H9 (cell line): Measurements from ENCODE around the gene POLR2J. TPM values are rescaled to one million over a fixed set of nuclear protein-coding genes. Genes with fewer than 3 reads are reported as not detected.
A peak's percentile ranks its signal among the peaks of the same experiment; 100 is the strongest.

Source experiments
- DNase-seq: peaks from one replicate; pipeline ENCODE4 v3.0.0-alpha.2; 2017
- H2AFZ ChIP-seq: one replicate; pipeline ENCODE4 v1.6.1; 2013; ENCODE audit warnings: mild to moderate bottlenecking, low read length, control low read depth, moderate library complexity
- H2AK5ac ChIP-seq: 2 replicates; pipeline ENCODE4 v1.6.1; 2013; ENCODE audit warnings: low read length, control low read depth, mixed read lengths; ENCODE audit not compliant: insufficient read length
- H2BK120ac ChIP-seq: one replicate; pipeline ENCODE4 v1.6.1; 2013; ENCODE audit warnings: low read depth, mild to moderate bottlenecking, low read length, control low read depth, inconsistent platforms; ENCODE audit not compliant: poor library complexity, severe bottlenecking
- H2BK12ac ChIP-seq: 2 replicates; pipeline ENCODE4 v1.6.1; 2013; ENCODE audit warnings: low read length, control low read depth, mixed read lengths, low read depth; ENCODE audit not compliant: insufficient read length
- H2BK15ac ChIP-seq: 2 replicates; pipeline ENCODE4 v1.6.1; 2013; ENCODE audit warnings: low read depth, low read length, control low read depth
- H2BK20ac ChIP-seq: one replicate; pipeline ENCODE4 v1.6.1; 2013; ENCODE audit warnings: low read depth, mild to moderate bottlenecking, low read length, control low read depth, inconsistent platforms; ENCODE audit not compliant: poor library complexity, severe bottlenecking
- H2BK5ac ChIP-seq: 2 replicates; pipeline ENCODE4 v1.6.1; 2013; ENCODE audit warnings: low read length, control low read depth, mixed read lengths; ENCODE audit not compliant: insufficient read length
- H3K14ac ChIP-seq: 2 replicates; pipeline ENCODE4 v1.6.1; 2013; ENCODE audit warnings: low read length, control low read depth; ENCODE audit not compliant: insufficient read depth
- H3K18ac ChIP-seq: 2 replicates; pipeline ENCODE4 v1.6.1; 2013; ENCODE audit warnings: low read depth, mild to moderate bottlenecking, mixed read lengths, low read length, control low read depth; ENCODE audit not compliant: insufficient read length
- H3K23ac ChIP-seq: 2 replicates; pipeline ENCODE4 v1.6.1; 2013; ENCODE audit warnings: low read length, control low read depth, mixed read lengths, low read depth; ENCODE audit not compliant: insufficient read length
- H3K23me2 ChIP-seq: 2 replicates; pipeline ENCODE4 v1.6.1; 2013; ENCODE audit warnings: low read depth, mild to moderate bottlenecking, mixed read lengths, low read length, control low read depth; ENCODE audit not compliant: insufficient read length, poor library complexity, severe bottlenecking
- H3K27ac ChIP-seq: 2 replicates; pipeline ENCODE4 v1.5.1; 2013; ENCODE audit warnings: low read length, control low read depth, mixed read lengths, low read depth; ENCODE audit not compliant: insufficient read length
- H3K27me3 ChIP-seq: 2 replicates; pipeline ENCODE4 v1.6.1; 2013; ENCODE audit warnings: low read length, control low read depth, inconsistent platforms; ENCODE audit not compliant: insufficient read depth
- H3K4ac ChIP-seq: 2 replicates; pipeline ENCODE4 v1.6.1; 2013; ENCODE audit warnings: low read depth, mild to moderate bottlenecking, control low read depth, inconsistent platforms, low read length, moderate library complexity
- H3K4me1 ChIP-seq: 2 replicates; pipeline ENCODE4 v1.6.1; 2013; ENCODE audit warnings: low read length, control low read depth, inconsistent platforms; ENCODE audit not compliant: insufficient read depth
- H3K4me2 ChIP-seq: 2 replicates; pipeline ENCODE4 v1.6.1; 2013; ENCODE audit warnings: low read length, control low read depth, mixed read lengths; ENCODE audit not compliant: insufficient read length, insufficient read depth
- H3K56ac ChIP-seq: 2 replicates; pipeline ENCODE4 v1.6.1; 2013; ENCODE audit warnings: low read depth, mild to moderate bottlenecking, mixed read lengths, low read length, control low read depth; ENCODE audit not compliant: insufficient read length
- H3K79me1 ChIP-seq: 2 replicates; pipeline ENCODE4 v1.6.1; 2013; ENCODE audit warnings: low read depth, mild to moderate bottlenecking, moderate library complexity, low read length, control low read depth, inconsistent platforms; ENCODE audit not compliant: insufficient read depth, poor library complexity, severe bottlenecking
- H3K79me2 ChIP-seq: 2 replicates; pipeline ENCODE4 v1.6.1; 2013; ENCODE audit warnings: low read length, control low read depth, inconsistent platforms; ENCODE audit not compliant: insufficient read depth
- H3K9ac ChIP-seq: 2 replicates; pipeline ENCODE4 v1.6.1; 2013; ENCODE audit warnings: low read length, control low read depth, mixed read lengths; ENCODE audit not compliant: insufficient read length; ENCODE audit errors: extremely low read depth
- H3K9me3 ChIP-seq: one replicate; pipeline ENCODE4 v1.6.1; 2013; ENCODE audit warnings: low read depth, low read length, inconsistent platforms; ENCODE audit not compliant: control insufficient read depth
- H3T11ph ChIP-seq: one replicate; pipeline ENCODE4 v1.6.1; 2013; ENCODE audit warnings: mild to moderate bottlenecking, low read length, control low read depth, inconsistent platforms
- H4K20me1 ChIP-seq: one replicate; pipeline ENCODE4 v1.6.1; 2013; ENCODE audit not compliant: control insufficient read depth, insufficient read length, insufficient read depth
- H4K5ac ChIP-seq: 2 replicates; pipeline ENCODE4 v1.6.1; 2013; ENCODE audit warnings: low read depth, mild to moderate bottlenecking, mixed read lengths, low read length, control low read depth; ENCODE audit not compliant: insufficient read length
- H4K8ac ChIP-seq: replicated peaks from 2 replicates; pipeline ENCODE4 v1.6.1; 2013; ENCODE audit warnings: low read length, control low read depth, mixed read lengths, low read depth; ENCODE audit not compliant: insufficient read length
- H4K91ac ChIP-seq: 2 replicates; pipeline ENCODE4 v1.6.1; 2013; ENCODE audit warnings: low read depth, mild to moderate bottlenecking, moderate library complexity, mixed read lengths, low read length, control low read depth; ENCODE audit not compliant: insufficient read length
- H3K27ac Mint-ChIP-seq, 3 experiments: 2 replicates in 2 of 3; 3 replicates in 1 of 3; pipeline ENCODE4 v1.8.0; 2020 to 2021; ENCODE audit warnings: mixed read lengths in 3 of 3, mild to moderate bottlenecking in 1 of 3, moderate library complexity in 1 of 3
- H3K27me3 Mint-ChIP-seq: 2 replicates; pipeline ENCODE4 v1.8.0; 2021; ENCODE audit warnings: low read depth, mild to moderate bottlenecking, moderate library complexity, mixed read lengths
- H3K36me3 Mint-ChIP-seq, 3 experiments: 2 replicates in 2 of 3; 3 replicates in 1 of 3; pipeline ENCODE4 v1.8.0; 2020 to 2021; ENCODE audit warnings: low read depth in 3 of 3, mixed read lengths in 3 of 3; ENCODE audit not compliant: insufficient read depth in 1 of 3
- H3K4me1 Mint-ChIP-seq, 2 experiments: 2 replicates each; pipeline ENCODE4 v1.8.0; 2020; ENCODE audit warnings: mixed read lengths in 2 of 2
- H3K4me3 Mint-ChIP-seq, 2 experiments: 2 replicates in 1 of 2; 3 replicates in 1 of 2; pipeline ENCODE4 v1.8.0; 2020 to 2021; ENCODE audit warnings: mild to moderate bottlenecking in 2 of 2, mixed read lengths in 2 of 2, moderate library complexity in 1 of 2
- H3K9me3 Mint-ChIP-seq, 2 experiments: 2 replicates in 1 of 2; 3 replicates in 1 of 2; pipeline ENCODE4 v1.8.0; 2020; ENCODE audit warnings: mild to moderate bottlenecking in 2 of 2, mixed read lengths in 2 of 2, moderate library complexity in 1 of 2
- WGBS: extraction: QIAGEN DNeasy Blood & Tissue Kit; methylation state at CpG from one replicate; pipeline ENCODE4 v1.1.7; 2013; ENCODE audit warnings: missing lambda C conversion rate, low lambda C conversion rate, mixed read lengths; ENCODE audit not compliant: insufficient read length; ENCODE audit errors: extremely low coverage; 5-methylcytosine and 5-hydroxymethylcytosine counted together
- total RNA-seq: library from RNA; stranded (reverse); gene quantifications from 2 replicates; pipeline ENCODE4 v1.2.1, GENCODE V29; 2021
- TF ChIP-seq, protein P1 (sequence below): fragments of 200-600 bp; sonication (generic); conservative IDR thresholded peaks from 3 replicates; pipeline ENCODE4 v1.8.0; 2021; ENCODE audit warnings: antibody characterized with exemption, mild to moderate bottlenecking

POLR2J gene
- total RNA-seq, 1 experiment from 2014 or later, result 58.5 TPM

DNA sequence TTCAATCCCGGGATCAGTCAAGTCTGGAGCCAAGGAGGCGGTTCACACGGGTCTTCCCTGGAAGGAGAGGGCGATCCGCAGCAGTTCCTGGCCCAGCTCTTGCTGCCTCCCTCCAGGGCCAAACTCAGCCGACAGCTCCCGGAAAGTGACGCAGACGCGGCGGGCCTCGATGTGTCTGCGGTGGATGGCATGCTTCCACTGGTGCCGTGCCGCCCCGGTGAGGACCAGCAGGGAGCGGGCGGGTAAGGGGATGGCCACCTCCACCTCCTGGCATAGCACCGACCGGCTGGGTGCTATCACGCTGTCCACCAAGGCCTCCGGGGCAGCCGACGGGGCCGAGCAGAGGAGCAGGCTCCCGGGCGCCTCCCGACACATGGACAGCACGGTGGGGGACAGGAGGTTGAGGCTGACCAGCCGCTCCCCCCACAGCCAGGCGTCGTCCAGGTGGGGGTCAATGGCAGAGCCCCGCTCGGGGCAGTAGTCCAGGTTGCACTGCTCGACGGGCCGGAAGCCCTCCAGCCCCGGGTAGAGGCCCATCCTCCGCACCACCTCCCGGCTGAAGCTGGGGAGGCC, 21.3 kb downstream of the POLR2J start:
- Histone ChIP-seq H3K27ac (no peak overlapping the region), H3K27me3 (no peaks in the 10 kb centered on the region), H2BK15ac (no peak overlapping the region), H2AK5ac (no peak overlapping the region), H4K8ac (no peak overlapping the region), H4K91ac (no peak overlapping the region), H4K5ac (no peak overlapping the region), H4K20me1 (no peaks in the 10 kb centered on the region), H2BK5ac (no peak overlapping the region), H3K4me1 (no peaks in the 10 kb centered on the region), H3K9ac (no peak overlapping the region), H3K4me2 (no peak overlapping the region), H3K56ac (no peak overlapping the region), H2BK120ac (no peak overlapping the region), H3K9me3 (no peaks in the 10 kb centered on the region), H3K4ac (no peak overlapping the region), H3K14ac (no peak overlapping the region), H3K79me2 (no peaks in the 10 kb centered on the region), H3K23ac (no peak overlapping the region), H2AFZ (no peak overlapping the region), H3K79me1 (no peaks in the 10 kb centered on the region), H3T11ph (no peak overlapping the region), H3K18ac (no peak overlapping the region), H2BK20ac (no peak overlapping the region), H2BK12ac (no peak overlapping the region), H3K23me2 (no peaks in the 10 kb centered on the region)
- no peak for DNase-seq
- peak overlapping the region in 1 of 3 experiments; percentile 79; a peak in 1 of 7 replicates for H3K27ac Mint-ChIP-seq
- WGBS, result no CpG with 5 or more reads among the region's 40 CpGs
- H3K4me1 Mint-ChIP-seq, result 0 out of 4 replicates have a peak, but pooled peaks cover 0 to 2% of the 10 kb centered on the region in 2 experiments
- no peaks in the 10 kb centered on the region for H3K9me3 Mint-ChIP-seq
- TF ChIP-seq, protein P1, sequence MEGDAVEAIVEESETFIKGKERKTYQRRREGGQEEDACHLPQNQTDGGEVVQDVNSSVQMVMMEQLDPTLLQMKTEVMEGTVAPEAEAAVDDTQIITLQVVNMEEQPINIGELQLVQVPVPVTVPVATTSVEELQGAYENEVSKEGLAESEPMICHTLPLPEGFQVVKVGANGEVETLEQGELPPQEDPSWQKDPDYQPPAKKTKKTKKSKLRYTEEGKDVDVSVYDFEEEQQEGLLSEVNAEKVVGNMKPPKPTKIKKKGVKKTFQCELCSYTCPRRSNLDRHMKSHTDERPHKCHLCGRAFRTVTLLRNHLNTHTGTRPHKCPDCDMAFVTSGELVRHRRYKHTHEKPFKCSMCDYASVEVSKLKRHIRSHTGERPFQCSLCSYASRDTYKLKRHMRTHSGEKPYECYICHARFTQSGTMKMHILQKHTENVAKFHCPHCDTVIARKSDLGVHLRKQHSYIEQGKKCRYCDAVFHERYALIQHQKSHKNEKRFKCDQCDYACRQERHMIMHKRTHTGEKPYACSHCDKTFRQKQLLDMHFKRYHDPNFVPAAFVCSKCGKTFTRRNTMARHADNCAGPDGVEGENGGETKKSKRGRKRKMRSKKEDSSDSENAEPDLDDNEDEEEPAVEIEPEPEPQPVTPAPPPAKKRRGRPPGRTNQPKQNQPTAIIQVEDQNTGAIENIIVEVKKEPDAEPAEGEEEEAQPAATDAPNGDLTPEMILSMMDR, result no peak
- H3K27me3 Mint-ChIP-seq, result no peaks in the 10 kb centered on the region
- H3K36me3 Mint-ChIP-seq, result peaks cover 7 to 46% (median 40%) of the 10 kb centered on the region in 3 experiments; a peak in 6 of 7 replicates
- H3K4me3 Mint-ChIP-seq, result no peak overlapping the region
